Activated CD4-positive, alpha-beta T cell treated with anti-CD3 and anti-CD28 coated beads, Interleukin-2, amount 50 U/mL, for 1 hour (primary cell): ENCODE measurements around the gene CXorf65.

Experiments used
- DNase-seq: peaks from one replicate; pipeline ENCODE4 v3.0.0-alpha.2; 2020

Gene CXorf65

GRCh38 chrX:71106427-71106826 is at the start of gene CXorf65:
Gene CXorf65 (minus strand): TSS chrX:71106740. CDS start chrX:71106556, 184 bp downstream.
- peak; percentile 9 for DNase-seq

GRCh38 chrX:71154641-71155040 is 48.1 kb upstream of the CXorf65 start:
- DNase-seq = no peak

- no peak for DNase-seq
Observed at GRCh38 chrX:71154196-71154595, 47.7 kb upstream of the CXorf65 start.

- DNase-seq = no peak
Observed at GRCh38 chrX:71151366-71151765, 44.8 kb upstream of the CXorf65 start.

GRCh38 chrX:71148278-71148663 is 41.7 kb upstream of the CXorf65 start:
- no peak for DNase-seq

GRCh38 chrX:71147496-71148277 is 41.1 kb upstream of the CXorf65 start:
- no peak for DNase-seq

GRCh38 chrX:71144651-71145050 is 38.1 kb upstream of the CXorf65 start, which contains the start of gene NLGN3:
Gene NLGN3 (plus strand): TSS chrX:71144841. CDS start chrX:71147750, 2,909 bp downstream.
- no peak for DNase-seq

- DNase-seq = no peak
Observed at GRCh38 chrX:71143508-71143907, 37.0 kb upstream of the CXorf65 start.

GRCh38 chrX:71140440-71140839 is 33.9 kb upstream of the CXorf65 start:
- DNase-seq = no peak

GRCh38 chrX:71131510-71131909 is 25.0 kb upstream of the CXorf65 start:
- no peak for DNase-seq

- peak; percentile 77 for DNase-seq
Observed at GRCh38 chrX:71128915-71129765, 22.6 kb upstream of the CXorf65 start.

- DNase-seq = no peak
Observed at GRCh38 chrX:71128166-71128833, 21.8 kb upstream of the CXorf65 start.

GRCh38 chrX:71118985-71119535 is 12.5 kb upstream of the CXorf65 start:
- DNase-seq = no peak

GRCh38 chrX:71118032-71118984 is 11.8 kb upstream of the CXorf65 start, which contains the start of gene MED12:
Gene MED12 (plus strand): TSS chrX:71118596. CDS start chrX:71118755, 159 bp downstream.
- peak; percentile 76 for DNase-seq

GRCh38 chrX:71117358-71117757 is 10.8 kb upstream of the CXorf65 start:
- DNase-seq = no peak

- DNase-seq = peak; percentile 33
Observed at GRCh38 chrX:71111921-71112431, 5.4 kb upstream of the CXorf65 start.

GRCh38 chrX:71111141-71111843 is 4.8 kb upstream of the CXorf65 start, which contains the start of gene IL2RG:
Gene IL2RG (minus strand): TSS chrX:71111577. CDS start chrX:71111539, 38 bp downstream.
- peak; percentile 69 for DNase-seq

GRCh38 chrX:71109051-71109450 is 2.5 kb upstream of the CXorf65 start:
- no peak for DNase-seq

- peak; percentile 34 for DNase-seq
Observed at GRCh38 chrX:71107762-71108360, 1.3 kb upstream of the CXorf65 start.

- no peak for DNase-seq
Observed at GRCh38 chrX:71107245-71107644, 705 bp upstream of the CXorf65 start.
